ENCODE results near the gene PPIF. TPM values are rescaled to one million over a fixed set of nuclear protein-coding genes. Genes with fewer than 3 reads are reported as not detected.
"Not testable (repeated sequence)": the region's sequence is repeated elsewhere in the genome, so short reads cannot be mapped to it uniquely, and the experiment has no call there.

Gene PPIF
- total RNA-seq, 1 donor, result 39.1 TPM

- H3K79me2 ChIP-seq (ENCODE audit: insufficient read depth, low read length), result no peaks in the 10 kb centered on the region
- no peak overlapping the region for H3K4me3 ChIP-seq (ENCODE audit: insufficient read depth, low read length)
- no peak overlapping the region for H3K27ac ChIP-seq (ENCODE audit: low read depth, low read length)
- no peak for DNase-seq (ENCODE audit: insufficient read length, low spot score, missing footprints)
- no peaks in the 10 kb centered on the region for H4K20me1 ChIP-seq (ENCODE audit: insufficient read depth, low read length)
- no peaks in the 10 kb centered on the region for H3K36me3 ChIP-seq (ENCODE audit: insufficient read depth, low read length)
- TF ChIP-seq, protein P1, sequence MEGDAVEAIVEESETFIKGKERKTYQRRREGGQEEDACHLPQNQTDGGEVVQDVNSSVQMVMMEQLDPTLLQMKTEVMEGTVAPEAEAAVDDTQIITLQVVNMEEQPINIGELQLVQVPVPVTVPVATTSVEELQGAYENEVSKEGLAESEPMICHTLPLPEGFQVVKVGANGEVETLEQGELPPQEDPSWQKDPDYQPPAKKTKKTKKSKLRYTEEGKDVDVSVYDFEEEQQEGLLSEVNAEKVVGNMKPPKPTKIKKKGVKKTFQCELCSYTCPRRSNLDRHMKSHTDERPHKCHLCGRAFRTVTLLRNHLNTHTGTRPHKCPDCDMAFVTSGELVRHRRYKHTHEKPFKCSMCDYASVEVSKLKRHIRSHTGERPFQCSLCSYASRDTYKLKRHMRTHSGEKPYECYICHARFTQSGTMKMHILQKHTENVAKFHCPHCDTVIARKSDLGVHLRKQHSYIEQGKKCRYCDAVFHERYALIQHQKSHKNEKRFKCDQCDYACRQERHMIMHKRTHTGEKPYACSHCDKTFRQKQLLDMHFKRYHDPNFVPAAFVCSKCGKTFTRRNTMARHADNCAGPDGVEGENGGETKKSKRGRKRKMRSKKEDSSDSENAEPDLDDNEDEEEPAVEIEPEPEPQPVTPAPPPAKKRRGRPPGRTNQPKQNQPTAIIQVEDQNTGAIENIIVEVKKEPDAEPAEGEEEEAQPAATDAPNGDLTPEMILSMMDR (IDR thresholded peaks at IDR 0.05; ENCODE audit: extremely low read depth, low read depth, low read length), result no peak
- no peak overlapping the region for H2AFZ ChIP-seq (ENCODE audit: low read length)
- H3K4me2 ChIP-seq (ENCODE audit: insufficient read depth, low read length), result no peak overlapping the region
- H3K27me3 ChIP-seq (ENCODE audit: insufficient read depth, low read length), result no peaks in the 10 kb centered on the region
- H3K9me3 ChIP-seq (ENCODE audit: low read depth, low read length), result no peaks in the 10 kb centered on the region
- H3K4me1 ChIP-seq (ENCODE audit: insufficient read depth, low read length), result peaks cover 18% of the 10 kb centered on the region
These were observed 11.0 kb upstream of the PPIF start for GRCh38 chr10:79336276-79336675.

- H3K79me2 ChIP-seq (ENCODE audit: insufficient read depth, low read length), result no peaks in the 10 kb centered on the region
- H3K4me2 ChIP-seq (ENCODE audit: insufficient read depth, low read length), result no peak overlapping the region
- no peaks in the 10 kb centered on the region for H3K36me3 ChIP-seq (ENCODE audit: insufficient read depth, low read length)
- H3K27ac ChIP-seq (ENCODE audit: low read depth, low read length), result no peak overlapping the region
- H4K20me1 ChIP-seq (ENCODE audit: insufficient read depth, low read length), result no peaks in the 10 kb centered on the region
- TF ChIP-seq, protein P1 (IDR thresholded peaks at IDR 0.05; ENCODE audit: extremely low read depth, low read depth, low read length), result no peak
- no peaks in the 10 kb centered on the region for H3K27me3 ChIP-seq (ENCODE audit: insufficient read depth, low read length)
- H3K4me3 ChIP-seq (ENCODE audit: insufficient read depth, low read length), result no peak overlapping the region
- H2AFZ ChIP-seq (ENCODE audit: low read length), result no peak overlapping the region
- H3K4me1 ChIP-seq (ENCODE audit: insufficient read depth, low read length), result peaks cover 13% of the 10 kb centered on the region
- H3K9me3 ChIP-seq (ENCODE audit: low read depth, low read length), result no peaks in the 10 kb centered on the region
- no peak for DNase-seq (ENCODE audit: insufficient read length, low spot score, missing footprints)
These were observed 10.5 kb upstream of the PPIF start for GRCh38 chr10:79336739-79337138.

DNA sequence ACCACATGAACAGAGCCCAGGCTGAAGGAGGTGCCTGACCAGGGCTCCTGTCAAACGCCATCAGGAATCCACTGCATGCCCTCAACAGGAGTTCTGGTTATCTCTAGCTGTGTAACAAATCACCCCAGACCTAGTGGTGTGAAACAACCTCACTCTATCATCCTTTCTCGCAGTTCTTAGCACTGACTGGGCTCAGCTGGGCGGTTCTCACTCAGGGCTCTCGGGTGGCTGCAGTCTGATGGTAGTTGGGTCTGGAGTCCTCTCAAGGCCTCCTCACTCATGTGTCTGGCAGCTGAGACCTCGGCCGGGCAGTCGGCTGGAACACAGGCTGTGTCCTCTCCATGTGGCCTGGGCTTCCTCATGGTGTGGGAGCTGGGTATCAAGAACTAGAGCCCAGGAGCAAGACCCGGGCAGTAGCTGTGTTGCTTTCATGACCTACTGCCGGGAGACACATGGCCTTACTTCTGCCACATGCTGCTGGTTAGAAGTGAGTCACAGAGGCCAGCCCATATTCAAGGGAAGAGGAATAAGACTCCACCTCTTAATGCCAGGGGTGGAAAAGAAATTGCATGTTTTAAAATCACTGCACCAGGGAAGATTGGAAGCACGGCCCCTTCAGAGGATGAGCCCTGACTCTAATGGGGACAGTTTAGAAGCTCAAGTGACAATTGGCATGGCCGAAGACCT, 9.3 kb upstream of the PPIF start:
- not testable (repeated sequence) for H3K27me3 ChIP-seq (ENCODE audit: insufficient read depth, low read length); DNase-seq (ENCODE audit: insufficient read length, low spot score, missing footprints); H3K79me2 ChIP-seq (ENCODE audit: insufficient read depth, low read length); H4K20me1 ChIP-seq (ENCODE audit: insufficient read depth, low read length); H3K27ac ChIP-seq (ENCODE audit: low read depth, low read length); H3K36me3 ChIP-seq (ENCODE audit: insufficient read depth, low read length); H3K4me2 ChIP-seq (ENCODE audit: insufficient read depth, low read length); H3K4me1 ChIP-seq (ENCODE audit: insufficient read depth, low read length); H2AFZ ChIP-seq (ENCODE audit: low read length); H3K9me3 ChIP-seq (ENCODE audit: low read depth, low read length); H3K4me3 ChIP-seq (ENCODE audit: insufficient read depth, low read length)

DNA sequence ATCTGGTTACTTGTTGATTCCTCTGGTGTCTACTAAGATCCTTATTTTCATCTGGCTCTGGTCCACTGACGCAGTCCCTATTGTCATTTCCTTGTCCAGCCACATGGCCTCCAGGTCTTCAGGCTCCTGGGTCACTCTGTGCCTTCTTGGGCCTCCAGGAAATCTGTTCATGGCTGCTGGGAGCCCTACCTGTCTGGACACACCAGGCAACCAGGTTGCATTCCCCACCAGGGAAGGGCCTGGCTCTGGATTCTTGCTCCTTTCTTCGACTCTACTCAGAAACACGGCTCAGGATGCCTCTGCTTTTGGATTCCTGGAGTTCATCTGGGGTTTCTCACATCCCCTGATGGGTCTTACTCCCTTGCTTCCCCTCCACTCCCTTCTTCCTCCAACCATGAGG, 8.0 kb upstream of the PPIF start:
- no peaks in the 10 kb centered on the region for H3K4me1 ChIP-seq (ENCODE audit: insufficient read depth, low read length)
- H3K9me3 ChIP-seq (ENCODE audit: low read depth, low read length), result no peaks in the 10 kb centered on the region
- no peak overlapping the region for H2AFZ ChIP-seq (ENCODE audit: low read length)
- TF ChIP-seq, protein P1 (IDR thresholded peaks at IDR 0.05; ENCODE audit: extremely low read depth, low read depth, low read length), result no peak
- no peaks in the 10 kb centered on the region for H3K27me3 ChIP-seq (ENCODE audit: insufficient read depth, low read length)
- no peaks in the 10 kb centered on the region for H3K36me3 ChIP-seq (ENCODE audit: insufficient read depth, low read length)
- no peak overlapping the region for H3K27ac ChIP-seq (ENCODE audit: low read depth, low read length)
- H4K20me1 ChIP-seq (ENCODE audit: insufficient read depth, low read length), result no peaks in the 10 kb centered on the region
- no peak overlapping the region for H3K4me2 ChIP-seq (ENCODE audit: insufficient read depth, low read length)
- no peak for DNase-seq (ENCODE audit: insufficient read length, low spot score, missing footprints)
- no peaks in the 10 kb centered on the region for H3K79me2 ChIP-seq (ENCODE audit: insufficient read depth, low read length)
- no peak overlapping the region for H3K4me3 ChIP-seq (ENCODE audit: insufficient read depth, low read length)

All from osteoblast (primary cell).